Neural progenitor cell (in vitro differentiated cells): Measurements from ENCODE around the gene LRP2BP. TPM values are rescaled to one million over a fixed set of nuclear protein-coding genes. Genes with fewer than 3 reads are reported as not detected.

Experiments
- DNase-seq: peaks from one replicate; pipeline ENCODE4 v3.0.0-alpha.2; 2016; ENCODE audit warnings: low spot score
- H2AFZ ChIP-seq: fragments of 200-600 bp; sonication (generic); replicated peaks from 2 replicates; pipeline ENCODE4 v1.6.1; 2016; ENCODE audit warnings: antibody characterized with exemption
- H3F3A ChIP-seq: fragments of 200-600 bp; sonication (generic); 2 replicates; pipeline ENCODE4 v1.6.1; 2016; ENCODE audit warnings: antibody characterized with exemption, low read depth
- H3K27ac ChIP-seq: fragments of 200-600 bp; sonication (generic); 2 replicates; pipeline ENCODE4 v1.5.1; 2016; ENCODE audit warnings: mild to moderate bottlenecking
- H3K27me3 ChIP-seq: fragments of 200-600 bp; sonication (generic); 2 replicates; pipeline ENCODE4 v1.6.1; 2016; ENCODE audit warnings: mild to moderate bottlenecking, moderate library complexity
- H3K36me3 ChIP-seq: fragments of 200-600 bp; sonication (generic); 2 replicates; pipeline ENCODE4 v1.5.1; 2016
- H3K4me1 ChIP-seq: fragments of 200-600 bp; sonication (generic); 2 replicates; pipeline ENCODE4 v1.6.1; 2016; ENCODE audit warnings: mixed run types
- H3K4me2 ChIP-seq: fragments of 200-600 bp; sonication (generic); 2 replicates; pipeline ENCODE4 v1.6.1; 2016
- H3K4me3 ChIP-seq: fragments of 200-600 bp; sonication (generic); 2 replicates; pipeline ENCODE4 v1.5.1; 2016
- H3K79me2 ChIP-seq: fragments of 200-600 bp; sonication (generic); 2 replicates; pipeline ENCODE4 v1.6.1; 2016; ENCODE audit warnings: low read depth
- H3K9ac ChIP-seq: fragments of 200-600 bp; sonication (generic); 2 replicates; pipeline ENCODE4 v1.6.1; 2016
- H3K9me3 ChIP-seq: fragments of 200-600 bp; sonication (generic); 2 replicates; pipeline ENCODE4 v1.5.1; 2016; ENCODE audit warnings: low read depth
- H4K20me1 ChIP-seq: fragments of 200-600 bp; sonication (generic); 2 replicates; pipeline ENCODE4 v1.6.1; 2016; ENCODE audit warnings: low read depth
- H3K27ac Mint-ChIP-seq: 3 replicates; pipeline ENCODE4 v1.8.0; 2021; ENCODE audit warnings: mixed read lengths
- H3K27me3 Mint-ChIP-seq: 2 replicates; pipeline ENCODE4 v1.8.0; 2022; ENCODE audit warnings: low read depth, mild to moderate bottlenecking, inconsistent platforms, moderate library complexity, mixed read lengths; ENCODE audit not compliant: insufficient read depth
- H3K36me3 Mint-ChIP-seq: 3 replicates; pipeline ENCODE4 v1.8.0; 2021; ENCODE audit warnings: mixed read lengths
- H3K4me1 Mint-ChIP-seq: 3 replicates; pipeline ENCODE4 v1.8.0; 2021; ENCODE audit warnings: mixed read lengths
- H3K4me3 Mint-ChIP-seq: 3 replicates; pipeline ENCODE4 v1.8.0; 2021; ENCODE audit warnings: mild to moderate bottlenecking, moderate library complexity, mixed read lengths
- H3K9me3 Mint-ChIP-seq: 3 replicates; pipeline ENCODE4 v1.8.0; 2020; ENCODE audit warnings: mixed read lengths
- EZH2 ChIP-seq: fragments of 200-600 bp; sonication (generic); IDR thresholded peaks from 2 replicates; pipeline ENCODE4 v1.6.1; 2017; ENCODE audit warnings: antibody characterized with exemption, mild to moderate bottlenecking, moderate library complexity
- EZH2phosphoT487 ChIP-seq: fragments of 200-600 bp; sonication (generic); IDR thresholded peaks from 2 replicates; pipeline ENCODE4 v1.6.1; 2017; ENCODE audit warnings: antibody characterized with exemption
- total RNA-seq: library from RNA; depleted of rRNA; stranded (reverse); fragments of >200 nt; gene quantifications from 2 replicates; pipeline ENCODE4 v1.2.3, GENCODE V29; 2015; ENCODE audit warnings: low replicate concordance
- TF ChIP-seq, protein P1 (sequence below): fragments of 200-600 bp; sonication (generic); IDR thresholded peaks from 2 replicates; pipeline ENCODE4 v1.5.1; 2017; ENCODE audit warnings: antibody characterized with exemption, mild to moderate bottlenecking

LRP2BP gene
- total RNA-seq, 1 donor from 2014 or later: 0.69 TPM

- Histone ChIP-seq H2AFZ (no peak overlapping the region), H3K9ac (no peak overlapping the region), H3F3A (no peaks in the 10 kb centered on the region), H3K79me2 (no peaks in the 10 kb centered on the region), H3K4me1 (peaks cover 9% of the 10 kb centered on the region), H3K27ac (no peak overlapping the region), H3K36me3 (peaks cover 8% of the 10 kb centered on the region), H3K4me2 (no peak overlapping the region), H3K27me3 (no peaks in the 10 kb centered on the region), H3K9me3 (no peaks in the 10 kb centered on the region), H4K20me1 (no peaks in the 10 kb centered on the region), H3K4me3 (no peak overlapping the region)
- peaks cover 2% of the 10 kb centered on the region for H3K27me3 Mint-ChIP-seq
- peak overlapping the region; percentile 58 for H3K27ac Mint-ChIP-seq
- DNase-seq: no peak
- TF ChIP-seq EZH2phosphoT487 (no peak), EZH2 (no peak)
- TF ChIP-seq, protein P1, sequence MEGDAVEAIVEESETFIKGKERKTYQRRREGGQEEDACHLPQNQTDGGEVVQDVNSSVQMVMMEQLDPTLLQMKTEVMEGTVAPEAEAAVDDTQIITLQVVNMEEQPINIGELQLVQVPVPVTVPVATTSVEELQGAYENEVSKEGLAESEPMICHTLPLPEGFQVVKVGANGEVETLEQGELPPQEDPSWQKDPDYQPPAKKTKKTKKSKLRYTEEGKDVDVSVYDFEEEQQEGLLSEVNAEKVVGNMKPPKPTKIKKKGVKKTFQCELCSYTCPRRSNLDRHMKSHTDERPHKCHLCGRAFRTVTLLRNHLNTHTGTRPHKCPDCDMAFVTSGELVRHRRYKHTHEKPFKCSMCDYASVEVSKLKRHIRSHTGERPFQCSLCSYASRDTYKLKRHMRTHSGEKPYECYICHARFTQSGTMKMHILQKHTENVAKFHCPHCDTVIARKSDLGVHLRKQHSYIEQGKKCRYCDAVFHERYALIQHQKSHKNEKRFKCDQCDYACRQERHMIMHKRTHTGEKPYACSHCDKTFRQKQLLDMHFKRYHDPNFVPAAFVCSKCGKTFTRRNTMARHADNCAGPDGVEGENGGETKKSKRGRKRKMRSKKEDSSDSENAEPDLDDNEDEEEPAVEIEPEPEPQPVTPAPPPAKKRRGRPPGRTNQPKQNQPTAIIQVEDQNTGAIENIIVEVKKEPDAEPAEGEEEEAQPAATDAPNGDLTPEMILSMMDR: no peak
- H3K9me3 Mint-ChIP-seq: no peaks in the 10 kb centered on the region
- peaks cover 39% of the 10 kb centered on the region for H3K36me3 Mint-ChIP-seq
- H3K4me1 Mint-ChIP-seq: peaks cover 19% of the 10 kb centered on the region
- no peak overlapping the region for H3K4me3 Mint-ChIP-seq
Measured at GRCh38 chr4:185352741-185353140, 43.0 kb downstream of the LRP2BP start.

- H3K9me3 Mint-ChIP-seq: no peaks in the 10 kb centered on the region
- no peaks in the 10 kb centered on the region for H3K27me3 ChIP-seq
- H3K79me2 ChIP-seq: no peaks in the 10 kb centered on the region
- H3K4me1 ChIP-seq: peaks cover 9% of the 10 kb centered on the region
- peaks cover 19% of the 10 kb centered on the region for H3K4me1 Mint-ChIP-seq
- H3K27ac Mint-ChIP-seq: peak overlapping the region; percentile 58
- H3K9me3 ChIP-seq: no peaks in the 10 kb centered on the region
- peaks cover 2% of the 10 kb centered on the region for H3K27me3 Mint-ChIP-seq
- H3K4me3 Mint-ChIP-seq: no peak overlapping the region
- DNase-seq: no peak
- H2AFZ ChIP-seq: no peak overlapping the region
- no peak overlapping the region for H3K4me2 ChIP-seq
- H3K4me3 ChIP-seq: no peak overlapping the region
- H3F3A ChIP-seq: no peaks in the 10 kb centered on the region
- H3K36me3 Mint-ChIP-seq: peaks cover 41% of the 10 kb centered on the region
- H4K20me1 ChIP-seq: no peaks in the 10 kb centered on the region
- no peak overlapping the region for H3K9ac ChIP-seq
- H3K36me3 ChIP-seq: peaks cover 9% of the 10 kb centered on the region
- no peak overlapping the region for H3K27ac ChIP-seq
- TF ChIP-seq EZH2 (no peak), EZH2phosphoT487 (no peak)
- TF ChIP-seq, protein P1: no peak
Measured at GRCh38 chr4:185352202-185352601, 43.5 kb downstream of the LRP2BP start.

DNA sequence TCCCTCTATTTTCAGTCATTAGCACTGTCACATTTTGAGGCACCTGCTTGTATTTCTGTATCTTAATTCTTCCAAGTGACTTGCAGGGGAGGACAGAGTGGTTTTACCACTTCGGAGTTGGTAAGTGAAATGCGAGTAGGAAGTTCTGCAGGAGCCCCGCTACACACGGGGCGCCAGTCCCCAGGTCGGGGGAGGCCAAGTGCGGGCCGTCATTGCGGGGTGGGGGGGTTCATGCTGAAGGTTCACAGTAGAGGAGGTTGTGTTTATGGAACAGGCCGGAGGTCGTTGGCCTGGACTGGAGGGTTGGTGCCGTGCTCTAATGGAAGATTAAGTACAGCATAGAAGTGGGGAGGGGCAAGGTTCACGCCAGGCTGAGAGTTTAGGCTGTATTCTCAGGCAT is 44.0 kb downstream of the LRP2BP start:
- peaks cover 41% of the 10 kb centered on the region for H3K36me3 Mint-ChIP-seq

More for the DNA sequence above, 44.0 kb downstream of the LRP2BP start:
- Mint-ChIP-seq H3K27ac (no peak overlapping the region), H3K4me1 (peaks cover 19% of the 10 kb centered on the region), H3K9me3 (no peaks in the 10 kb centered on the region), H3K27me3 (peaks cover 2% of the 10 kb centered on the region), H3K4me3 (no peak overlapping the region)
- H3K27ac ChIP-seq: no peak overlapping the region
- H3K4me1 ChIP-seq: peaks cover 9% of the 10 kb centered on the region
- DNase-seq: no peak
- H3K27me3 ChIP-seq: no peaks in the 10 kb centered on the region
- no peaks in the 10 kb centered on the region for H3F3A ChIP-seq
- no peak overlapping the region for H3K4me2 ChIP-seq
- no peak overlapping the region for H2AFZ ChIP-seq
- H3K4me3 ChIP-seq: no peak overlapping the region
- no peak overlapping the region for H3K9ac ChIP-seq
- H4K20me1 ChIP-seq: no peaks in the 10 kb centered on the region
- no peaks in the 10 kb centered on the region for H3K9me3 ChIP-seq
- H3K79me2 ChIP-seq: no peaks in the 10 kb centered on the region
- TF ChIP-seq EZH2 (no peak), EZH2phosphoT487 (no peak)
- TF ChIP-seq, protein P1: no peak
- peaks cover 14% of the 10 kb centered on the region for H3K36me3 ChIP-seq
